Tibial nerve (tissue), 4 donors: Measurements from ENCODE around the gene WAS. TPM values are rescaled to one million over a fixed set of nuclear protein-coding genes. Genes with fewer than 3 reads are reported as not detected.
A peak's percentile ranks its signal among the peaks of the same experiment; 100 is the strongest.

Source experiments
- DNase-seq, 2 donors: peaks; one replicate each; pipeline ENCODE4 v3.0.0-alpha.2; 2019; ENCODE audit warnings: low spot score in 2 of 2
- H3K27ac ChIP-seq, 4 donors: fragments of 200-600 bp; sonication (generic) in 3 of 4; one replicate each; pipeline ENCODE4 v1.5.1; 2017 to 2019; ENCODE audit warnings: mild to moderate bottlenecking in 1 of 4
- H3K27me3 ChIP-seq, 2 donors: fragments of 200-600 bp; sonication (generic) in 1 of 2; one replicate each; pipeline versions ENCODE4 v1.5.1 to v1.6.0; 2017 to 2019
- H3K36me3 ChIP-seq, 3 donors: fragments of 200-600 bp; sonication (generic); one replicate each; pipeline ENCODE4 v1.5.1; 2018 to 2019
- H3K4me1 ChIP-seq, 4 donors: fragments of 200-600 bp; sonication (generic) in 3 of 4; one replicate each; pipeline ENCODE4 v1.5.1; 2017 to 2019
- H3K4me3 ChIP-seq, 4 donors: fragments of 200-600 bp; sonication (generic) in 3 of 4; one replicate each; pipeline ENCODE4 v1.5.1; 2017 to 2019; ENCODE audit warnings: mild to moderate bottlenecking in 1 of 4, moderate library complexity in 1 of 4
- H3K9me3 ChIP-seq, 4 donors: fragments of 200-600 bp; sonication (generic) in 3 of 4; one replicate each; pipeline ENCODE4 v1.5.1; 2017 to 2019
- EP300 ChIP-seq, 2 donors: sonication (generic); formaldehyde crosslinking; IDR thresholded peaks; one replicate each; pipeline ENCODE4 v1.6.1; 2017; ENCODE audit warnings: antibody characterized with exemption in 2 of 2, mild to moderate bottlenecking in 1 of 2
- POLR2A ChIP-seq, 2 donors: fragments of 450-650 bp; IDR thresholded peaks; one replicate each; pipeline ENCODE4 v1.6.1; 2017; ENCODE audit warnings: antibody characterized with exemption in 2 of 2, mild to moderate bottlenecking in 2 of 2, moderate library complexity in 2 of 2
- WGBS, 2 donors: methylation state at CpG; one replicate each; pipeline ENCODE4 v1.1.5; 2018; 5-methylcytosine and 5-hydroxymethylcytosine counted together
- total RNA-seq, 4 donors: library from RNA; depleted of rRNA; stranded (reverse); fragments of >200 nt; gene quantifications; one replicate each; pipeline ENCODE4 v1.1.0, GENCODE V29; 2016
- TF ChIP-seq, protein P1 (sequence below), 5 experiments: fragments of 200-600 bp in 3 of 5; fragments of 450-650 bp in 2 of 5; sonication (generic) in 3 of 5; IDR thresholded peaks; one replicate each; pipeline ENCODE4 v1.5.1; 2016 to 2019; ENCODE audit warnings: antibody characterized with exemption in 5 of 5, mild to moderate bottlenecking in 3 of 5, moderate library complexity in 2 of 5

Gene WAS
- total RNA-seq, 4 donors from 2014 or later, result 3.1 to 32.7 (median 9.8) TPM

DNA sequence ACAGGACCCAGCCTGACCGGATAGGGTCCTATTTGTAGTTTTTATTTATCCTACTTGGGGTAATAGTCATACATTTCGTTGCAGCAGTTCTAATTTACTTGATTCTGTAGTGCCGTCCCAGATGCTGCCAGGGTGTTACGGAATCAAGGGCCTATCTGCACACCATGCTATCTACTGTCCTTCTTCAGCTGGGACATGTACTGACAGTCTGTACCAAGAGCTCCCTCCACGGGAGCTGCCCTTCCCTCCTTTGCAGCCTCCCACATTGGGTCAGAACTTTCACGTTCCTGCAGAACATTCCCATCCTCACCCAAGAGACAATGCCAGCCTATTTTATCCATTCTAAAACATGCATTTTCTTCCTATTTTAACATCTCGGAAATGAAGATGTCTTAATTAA, 19.6 kb downstream of the WAS start:
- H3K9me3 ChIP-seq, result no peaks in the 10 kb centered on the region
- no peak overlapping the region for H3K27ac ChIP-seq
- 71 to 74% methylated on average over 7 of the region's 7 CpGs for WGBS, 2 donors
- no peaks in the 10 kb centered on the region for H3K4me1 ChIP-seq
- no peak for DNase-seq
- no peak for TF ChIP-seq POLR2A (IDR thresholded peaks at IDR 0.05)
- no peak for TF ChIP-seq EP300 (IDR thresholded peaks at IDR 0.05)
- TF ChIP-seq, protein P1, sequence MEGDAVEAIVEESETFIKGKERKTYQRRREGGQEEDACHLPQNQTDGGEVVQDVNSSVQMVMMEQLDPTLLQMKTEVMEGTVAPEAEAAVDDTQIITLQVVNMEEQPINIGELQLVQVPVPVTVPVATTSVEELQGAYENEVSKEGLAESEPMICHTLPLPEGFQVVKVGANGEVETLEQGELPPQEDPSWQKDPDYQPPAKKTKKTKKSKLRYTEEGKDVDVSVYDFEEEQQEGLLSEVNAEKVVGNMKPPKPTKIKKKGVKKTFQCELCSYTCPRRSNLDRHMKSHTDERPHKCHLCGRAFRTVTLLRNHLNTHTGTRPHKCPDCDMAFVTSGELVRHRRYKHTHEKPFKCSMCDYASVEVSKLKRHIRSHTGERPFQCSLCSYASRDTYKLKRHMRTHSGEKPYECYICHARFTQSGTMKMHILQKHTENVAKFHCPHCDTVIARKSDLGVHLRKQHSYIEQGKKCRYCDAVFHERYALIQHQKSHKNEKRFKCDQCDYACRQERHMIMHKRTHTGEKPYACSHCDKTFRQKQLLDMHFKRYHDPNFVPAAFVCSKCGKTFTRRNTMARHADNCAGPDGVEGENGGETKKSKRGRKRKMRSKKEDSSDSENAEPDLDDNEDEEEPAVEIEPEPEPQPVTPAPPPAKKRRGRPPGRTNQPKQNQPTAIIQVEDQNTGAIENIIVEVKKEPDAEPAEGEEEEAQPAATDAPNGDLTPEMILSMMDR (IDR thresholded peaks at IDR 0.05), result no peak
- H3K36me3 ChIP-seq, result peaks cover 0 to 76% (median 0%) of the 10 kb centered on the region in 3 donors
- no peak overlapping the region for H3K4me3 ChIP-seq
- no peaks in the 10 kb centered on the region for H3K27me3 ChIP-seq

- H3K27ac ChIP-seq, result peak overlapping the region in 1 of 4 donors; percentile 11
- no peaks in the 10 kb centered on the region for H3K27me3 ChIP-seq
- H3K36me3 ChIP-seq, result peaks cover 0 to 76% (median 0%) of the 10 kb centered on the region in 3 donors
- no peak for DNase-seq
- 41 to 61% methylated on average over 4 of the region's 4 CpGs for WGBS, 2 donors
- no peaks in the 10 kb centered on the region for H3K4me1 ChIP-seq
- no peak overlapping the region for H3K4me3 ChIP-seq
- H3K9me3 ChIP-seq, result no peaks in the 10 kb centered on the region
- TF ChIP-seq, protein P1 (IDR thresholded peaks at IDR 0.05), result no peak
- no peak for TF ChIP-seq POLR2A (IDR thresholded peaks at IDR 0.05)
- TF ChIP-seq EP300 (IDR thresholded peaks at IDR 0.05), result no peak
Observed at GRCh38 chrX:48703642-48704481, 20.3 kb downstream of the WAS start.

DNA sequence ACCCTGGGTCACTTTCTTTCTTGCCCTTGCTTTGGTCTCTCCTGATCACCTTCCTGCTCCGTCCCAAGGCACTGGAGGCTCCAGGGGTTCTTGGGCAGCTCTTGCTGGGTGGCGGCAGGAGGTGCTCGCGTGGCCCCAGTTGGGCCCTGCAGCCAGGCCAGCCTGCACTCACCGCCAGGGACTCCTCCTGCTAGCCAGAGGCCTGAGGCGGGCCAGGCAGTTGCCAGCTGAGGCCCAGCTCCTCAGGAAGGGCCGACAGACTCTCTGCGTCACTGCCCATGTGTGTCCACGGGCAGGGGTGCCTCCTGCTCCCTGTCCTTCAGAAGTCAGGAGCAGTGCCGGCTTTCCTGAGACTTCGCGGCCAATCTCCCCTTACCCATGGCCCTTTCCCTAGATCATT, 22.3 kb downstream of the WAS start:
- Histone ChIP-seq H3K36me3 (peaks cover 0 to 56% (median 0%) of the 10 kb centered on the region in 3 donors), H3K9me3 (no peaks in the 10 kb centered on the region), H3K4me1 (no peaks in the 10 kb centered on the region), H3K27ac (no peak overlapping the region), H3K27me3 (no peaks in the 10 kb centered on the region), H3K4me3 (no peak overlapping the region)
- 87 to 96% methylated on average over 3 to 12 of the region's 12 CpGs for WGBS, 2 donors
- TF ChIP-seq, protein P1 (IDR thresholded peaks at IDR 0.05), result no peak
- no peak for TF ChIP-seq POLR2A (IDR thresholded peaks at IDR 0.05)
- no peak for TF ChIP-seq EP300 (IDR thresholded peaks at IDR 0.05)
- no peak for DNase-seq

GRCh38 chrX:48709522-48710112, 26.0 kb downstream of the WAS start:
- DNase-seq, result no peak
- H3K9me3 ChIP-seq, result no peaks in the 10 kb centered on the region
- no peak overlapping the region for H3K27ac ChIP-seq

More at GRCh38 chrX:48709522-48710112, 26.0 kb downstream of the WAS start:
- WGBS, 2 donors, result 87 to 100% methylated on average over 1 to 7 of the region's 7 CpGs
- H3K36me3 ChIP-seq, result peaks cover 0 to 30% (median 0%) of the 10 kb centered on the region in 3 donors
- no peaks in the 10 kb centered on the region for H3K4me1 ChIP-seq
- no peak overlapping the region for H3K4me3 ChIP-seq
- TF ChIP-seq, protein P1 (IDR thresholded peaks at IDR 0.05), result no peak
- TF ChIP-seq EP300 (IDR thresholded peaks at IDR 0.05), result no peak
- no peaks in the 10 kb centered on the region for H3K27me3 ChIP-seq
